Upper lobe of left lung (tissue), 6 donors: ENCODE measurements around the gene ATP1B1. TPM values are rescaled to one million over a fixed set of nuclear protein-coding genes. Genes with fewer than 3 reads are reported as not detected.

ENCODE experiments used
- ATAC-seq, 2 donors: fragments of 200-7000 bp; cut with Tn5 transposase; one replicate each; pipeline ENCODE4 v1.9.1; 2022; ENCODE audit warnings: mild to moderate bottlenecking in 2 of 2, moderate library complexity in 2 of 2; ENCODE audit not compliant: low FRiP score in 2 of 2
- DNase-seq, 2 donors: peaks; one replicate each; pipeline ENCODE4 v3.0.0-alpha.2; 2019 to 2020
- H3K27ac ChIP-seq, 4 donors: fragments of 200-600 bp; sonication (generic); one replicate each; pipeline ENCODE4 v1.5.1; 2016 to 2019
- H3K27me3 ChIP-seq, 4 donors: fragments of 200-600 bp; sonication (generic); one replicate each; pipeline ENCODE4 v1.5.1; 2017 to 2019
- H3K36me3 ChIP-seq, 4 donors: fragments of 200-600 bp; sonication (generic); one replicate each; pipeline ENCODE4 v1.5.1; 2016 to 2019
- H3K4me1 ChIP-seq, 4 donors: fragments of 200-600 bp; sonication (generic); one replicate each; pipeline ENCODE4 v1.5.1; 2018 to 2019
- H3K4me3 ChIP-seq, 4 donors: fragments of 200-600 bp; sonication (generic); one replicate each; pipeline ENCODE4 v1.5.1; 2017 to 2019; ENCODE audit warnings: mild to moderate bottlenecking in 2 of 4, moderate library complexity in 1 of 4
- H3K9me3 ChIP-seq, 4 donors: fragments of 200-600 bp; sonication (generic); one replicate each; pipeline ENCODE4 v1.5.1; 2018 to 2019
- EP300 ChIP-seq, 4 donors: sonication (generic); formaldehyde crosslinking; IDR thresholded peaks; one replicate each; pipeline ENCODE4 v1.5.1; 2017; ENCODE audit warnings: antibody characterized with exemption in 4 of 4, control low read depth in 2 of 4
- POLR2A ChIP-seq, 4 donors: fragments of 450-650 bp; IDR thresholded peaks; one replicate each; pipeline ENCODE4 v1.5.1; 2016 to 2017; ENCODE audit warnings: antibody characterized with exemption in 4 of 4, mild to moderate bottlenecking in 2 of 4
- POLR2AphosphoS5 ChIP-seq, 2 donors: sonication (generic); formaldehyde crosslinking; IDR thresholded peaks; one replicate each; pipeline ENCODE4 v1.5.1; 2017; ENCODE audit warnings: antibody characterized with exemption in 2 of 2
- WGBS, 2 donors: methylation state at CpG; one replicate each; pipeline ENCODE4 v1.1.5; 2017 to 2018; 5-methylcytosine and 5-hydroxymethylcytosine counted together
- total RNA-seq, 6 donors: library from RNA; depleted of rRNA in 4 of 6; stranded (reverse); fragments of >200 nt in 4 of 6; gene quantifications; one replicate each; pipeline versions ENCODE4 v1.1.0 to v1.2.1, GENCODE V29; 2016 to 2021
- TF ChIP-seq, protein P1 (sequence below), 6 experiments: fragments of 450-650 bp in 4 of 6; fragments of 200-600 bp in 2 of 6; sonication (generic) in 2 of 6; IDR thresholded peaks; one replicate each; pipeline ENCODE4 v1.5.1; 2016 to 2019; ENCODE audit warnings: antibody characterized with exemption in 6 of 6
- donor health status: DM: no; HTN: no; CAD: no; lungs with moderate emphysema.
- donor health status: DM: no; HTN: yes; CAD: no; lungs with severe emphysema.

Gene ATP1B1
- total RNA-seq, 6 donors from 2014 or later: 31.4 to 309 (median 172) TPM

DNA sequence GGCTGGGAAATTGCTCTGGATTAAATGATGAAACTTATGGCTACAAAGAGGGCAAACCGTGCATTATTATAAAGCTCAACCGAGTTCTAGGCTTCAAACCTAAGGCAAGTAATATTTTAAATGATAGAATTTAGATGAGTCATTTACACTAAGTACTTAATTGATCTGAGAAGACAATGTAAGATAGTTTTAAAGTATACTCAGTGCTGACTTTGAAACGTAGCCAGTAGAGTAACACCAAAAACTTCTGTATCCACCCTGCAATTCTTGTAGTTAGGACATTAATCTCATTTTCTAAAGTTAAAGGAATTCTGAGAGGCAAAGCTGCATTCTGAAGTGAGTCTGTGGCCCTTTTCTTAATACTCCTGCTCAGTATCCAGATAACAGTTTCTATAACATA lies 20.8 kb downstream of the ATP1B1 start:
- Histone ChIP-seq H3K4me1 (peaks cover 0 to 7% (median 3%) of the 10 kb centered on the region in 4 donors), H3K36me3 (peaks cover 2 to 54% (median 17%) of the 10 kb centered on the region in 4 donors), H3K27ac (no peak overlapping the region), H3K27me3 (no peaks in the 10 kb centered on the region), H3K9me3 (no peaks in the 10 kb centered on the region), H3K4me3 (no peak overlapping the region)
- TF ChIP-seq POLR2AphosphoS5 (IDR thresholded peaks at IDR 0.05) (no peak), EP300 (IDR thresholded peaks at IDR 0.05) (no peak), POLR2A (IDR thresholded peaks at IDR 0.05) (no peak)
- TF ChIP-seq, protein P1, sequence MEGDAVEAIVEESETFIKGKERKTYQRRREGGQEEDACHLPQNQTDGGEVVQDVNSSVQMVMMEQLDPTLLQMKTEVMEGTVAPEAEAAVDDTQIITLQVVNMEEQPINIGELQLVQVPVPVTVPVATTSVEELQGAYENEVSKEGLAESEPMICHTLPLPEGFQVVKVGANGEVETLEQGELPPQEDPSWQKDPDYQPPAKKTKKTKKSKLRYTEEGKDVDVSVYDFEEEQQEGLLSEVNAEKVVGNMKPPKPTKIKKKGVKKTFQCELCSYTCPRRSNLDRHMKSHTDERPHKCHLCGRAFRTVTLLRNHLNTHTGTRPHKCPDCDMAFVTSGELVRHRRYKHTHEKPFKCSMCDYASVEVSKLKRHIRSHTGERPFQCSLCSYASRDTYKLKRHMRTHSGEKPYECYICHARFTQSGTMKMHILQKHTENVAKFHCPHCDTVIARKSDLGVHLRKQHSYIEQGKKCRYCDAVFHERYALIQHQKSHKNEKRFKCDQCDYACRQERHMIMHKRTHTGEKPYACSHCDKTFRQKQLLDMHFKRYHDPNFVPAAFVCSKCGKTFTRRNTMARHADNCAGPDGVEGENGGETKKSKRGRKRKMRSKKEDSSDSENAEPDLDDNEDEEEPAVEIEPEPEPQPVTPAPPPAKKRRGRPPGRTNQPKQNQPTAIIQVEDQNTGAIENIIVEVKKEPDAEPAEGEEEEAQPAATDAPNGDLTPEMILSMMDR (IDR thresholded peaks at IDR 0.05): no peak
- no peak for DNase-seq
- 91 to 93% methylated on average over 3 of the region's 3 CpGs for WGBS, 2 donors
- no peak for ATAC-seq

DNA sequence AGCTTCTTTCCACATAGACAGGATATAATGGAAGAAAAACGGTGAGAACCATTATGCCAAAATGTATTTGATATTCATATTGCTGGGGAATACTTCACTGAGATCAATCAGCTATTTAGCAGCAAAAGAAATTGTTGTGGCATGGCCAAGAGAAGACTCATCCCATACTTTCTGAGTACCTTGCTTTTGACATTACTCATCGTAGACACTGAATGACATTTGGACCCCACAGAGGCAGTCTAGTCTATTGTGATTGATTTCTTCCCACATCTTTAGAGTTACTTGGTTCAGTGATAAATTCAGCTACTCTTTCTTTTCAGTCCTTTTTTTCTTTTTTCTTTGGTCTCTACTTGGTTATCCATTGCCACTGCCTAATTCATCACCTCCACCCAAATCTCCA lies 22.1 kb downstream of the ATP1B1 start:
- TF ChIP-seq EP300 (IDR thresholded peaks at IDR 0.05): no peak
- TF ChIP-seq POLR2A (IDR thresholded peaks at IDR 0.05): no peak
- TF ChIP-seq, protein P1 (IDR thresholded peaks at IDR 0.05): no peak
- no peak for TF ChIP-seq POLR2AphosphoS5 (IDR thresholded peaks at IDR 0.05)
- H3K4me3 ChIP-seq: no peak overlapping the region
- H3K27ac ChIP-seq: no peak overlapping the region
- DNase-seq (no peak), ATAC-seq (no peak)
- no peaks in the 10 kb centered on the region for H3K27me3 ChIP-seq
- H3K36me3 ChIP-seq: peaks cover 2 to 64% (median 17%) of the 10 kb centered on the region in 4 donors
- WGBS, 2 donors: 86 to 95% methylated on average over 2 of the region's 2 CpGs
- H3K9me3 ChIP-seq: no peaks in the 10 kb centered on the region
- peaks cover 0 to 7% (median 3%) of the 10 kb centered on the region in 4 donors for H3K4me1 ChIP-seq

DNA sequence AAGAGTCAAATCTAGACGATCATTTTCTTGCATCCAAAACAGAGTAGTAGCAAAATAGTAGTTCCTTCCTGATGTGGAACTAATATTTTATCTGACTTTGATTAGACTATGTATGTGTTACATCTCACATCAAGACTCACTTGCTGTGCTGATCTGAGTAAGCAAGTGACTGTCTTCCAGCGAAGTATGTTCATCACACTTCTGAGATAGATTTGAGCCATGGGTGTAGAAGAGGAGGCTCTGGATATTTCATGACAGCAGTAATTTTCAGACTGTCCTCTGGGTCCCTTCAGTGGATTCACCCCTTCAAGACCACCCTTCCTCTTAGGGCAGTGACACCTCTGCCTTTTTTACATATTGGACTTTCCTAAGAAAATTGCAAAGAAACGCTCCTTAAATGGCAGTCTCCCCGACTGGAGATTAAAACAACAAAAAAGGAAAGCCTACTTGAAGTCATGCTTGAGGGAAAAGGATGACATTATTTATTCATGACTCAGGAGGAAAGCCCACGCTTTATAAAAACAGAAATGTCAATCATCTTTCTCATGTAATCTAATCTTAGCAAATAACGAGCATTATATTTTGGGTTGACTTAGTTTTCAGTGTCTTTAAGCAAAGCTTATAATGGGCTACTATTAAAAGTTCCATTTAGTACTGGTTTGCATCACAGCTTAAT lies 22.8 kb downstream of the ATP1B1 start:
- Histone ChIP-seq H3K27me3 (no peaks in the 10 kb centered on the region), H3K27ac (no peak overlapping the region), H3K9me3 (no peaks in the 10 kb centered on the region), H3K4me1 (peaks cover 0 to 1% (median under 1%) of the 10 kb centered on the region in 4 donors), H3K4me3 (no peak overlapping the region), H3K36me3 (peaks cover 2 to 64% (median 17%) of the 10 kb centered on the region in 4 donors)
- no peak for DNase-seq
- no peak for TF ChIP-seq POLR2A (IDR thresholded peaks at IDR 0.05)
- TF ChIP-seq POLR2AphosphoS5 (IDR thresholded peaks at IDR 0.05): no peak
- TF ChIP-seq EP300 (IDR thresholded peaks at IDR 0.05): no peak
- TF ChIP-seq, protein P1 (IDR thresholded peaks at IDR 0.05): no peak
- 74 to 85% methylated on average over 6 of the region's 6 CpGs for WGBS, 2 donors
- ATAC-seq: no peak

DNA sequence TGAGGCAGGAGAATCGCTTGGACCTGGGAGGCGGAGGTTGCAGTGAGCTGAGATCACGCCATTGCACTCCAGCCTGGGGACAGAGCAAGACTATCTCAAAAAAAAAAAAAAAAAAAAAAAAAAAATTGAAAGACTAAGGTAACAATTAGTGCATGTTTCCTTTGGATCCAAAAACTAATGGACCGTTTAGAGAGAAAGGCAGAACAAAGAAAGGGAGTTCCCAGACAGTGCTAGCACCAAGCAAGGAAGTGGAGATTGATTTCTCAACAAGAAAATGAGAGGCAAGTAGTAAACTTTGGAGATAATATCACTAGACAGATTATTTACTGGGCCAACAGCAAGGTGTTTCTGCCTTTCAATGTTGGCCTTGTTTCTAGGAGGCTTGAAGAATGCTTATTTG lies 24.2 kb downstream of the ATP1B1 start:
- H3K4me3 ChIP-seq: no peak overlapping the region
- H3K27me3 ChIP-seq: no peaks in the 10 kb centered on the region
- WGBS, 2 donors: 88 to 94% methylated on average over 4 of the region's 4 CpGs
- DNase-seq: no peak
- H3K4me1 ChIP-seq: no peaks in the 10 kb centered on the region
- TF ChIP-seq POLR2AphosphoS5 (IDR thresholded peaks at IDR 0.05) (no peak), EP300 (IDR thresholded peaks at IDR 0.05) (no peak), POLR2A (IDR thresholded peaks at IDR 0.05) (no peak)
- TF ChIP-seq, protein P1 (IDR thresholded peaks at IDR 0.05): no peak
- no peak overlapping the region for H3K27ac ChIP-seq
- H3K36me3 ChIP-seq: peaks cover 0 to 57% (median 13%) of the 10 kb centered on the region in 4 donors
- H3K9me3 ChIP-seq: no peaks in the 10 kb centered on the region
- no peak for ATAC-seq
